ENCODE data around the gene PAK4. TPM values are rescaled to one million over a fixed set of nuclear protein-coding genes. Genes with fewer than 3 reads are reported as not detected.

PAK4 gene
- total and polyA plus RNA-seq, 5 donors, result 15.1 to 24.4 (median 20.4) TPM

- Histone ChIP-seq H3K4me1 (ENCODE audit: control insufficient read depth, insufficient read depth, low read length) (no peaks in the 10 kb centered on the region), H3K4me3 (ENCODE audit: low read length) (no peak overlapping the region), H3K27me3 (ENCODE audit: control insufficient read depth, insufficient read depth) (no peaks in the 10 kb centered on the region), H3K9me3 (ENCODE audit: control insufficient read depth, low read length) (no peaks in the 10 kb centered on the region), H3K27ac (ENCODE audit: low read length) (no peak overlapping the region)
- ATAC-seq, result no peak
- no peak for DNase-seq
- WGBS, result 83% methylated on average over 18 of the region's 18 CpGs
- intact Hi-C loops (cut with DNase I), result loop anchor here (2.0 to 5.0 kb wide), 5 partner anchors 64 to 206 kb away; partner anchors contain the start of gene LRFN1 (in 1 of the 4)
Measured at GRCh38 chr19:39122934-39123731, 2.5 kb upstream of the PAK4 start.

DNA sequence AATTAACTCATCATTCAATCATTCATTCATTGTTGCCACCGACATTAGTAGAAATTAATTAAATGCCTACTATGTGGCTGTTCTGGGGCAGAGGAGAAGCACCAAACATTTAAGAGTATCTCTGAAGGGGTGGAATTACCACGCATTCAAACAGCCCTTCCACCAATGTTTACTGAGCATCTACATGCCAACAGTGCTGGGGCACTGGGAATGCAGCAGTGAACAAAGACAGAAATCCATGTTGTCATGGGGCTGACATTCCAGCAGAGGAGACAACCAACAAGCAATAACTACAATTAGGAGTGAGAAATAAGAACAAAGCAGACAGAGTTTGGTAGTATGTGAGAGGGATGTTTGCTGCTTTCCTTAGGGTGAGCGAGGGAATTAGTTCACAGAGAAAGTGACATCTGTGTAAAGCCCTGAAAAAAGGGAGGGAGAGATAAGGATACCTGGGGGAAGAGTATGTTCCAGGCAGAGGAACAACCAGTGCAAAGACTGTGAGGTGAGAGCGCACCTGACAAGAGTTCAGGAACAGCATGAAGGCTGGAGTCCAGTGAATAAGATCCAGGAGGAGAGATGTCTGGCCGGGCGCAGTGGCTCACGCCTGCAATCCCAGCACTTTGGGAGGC, 1.3 kb upstream of the PAK4 start:
- Histone ChIP-seq H3K4me1 (ENCODE audit: control insufficient read depth, insufficient read depth, low read length) (no peaks in the 10 kb centered on the region), H3K4me3 (ENCODE audit: low read length) (no peak overlapping the region), H3K9me3 (ENCODE audit: control insufficient read depth, low read length) (no peaks in the 10 kb centered on the region), H3K27me3 (ENCODE audit: control insufficient read depth, insufficient read depth) (no peaks in the 10 kb centered on the region), H3K27ac (ENCODE audit: low read length) (no peak overlapping the region)
- intact Hi-C loops (cut with DNase I), result loop anchor here in 3 of 4 donors (5.0 kb wide), 3 partner anchors 63 to 203 kb away; partner anchors contain the start of gene LRFN1 (in 1 of the 3)
- ATAC-seq, result no peak
- no peak for DNase-seq
- WGBS, result 79% methylated on average over 7 of the region's 7 CpGs

GRCh38 chr19:39125199-39125553, 410 bp upstream of the PAK4 start:
- no peak overlapping the region for H3K27ac ChIP-seq (ENCODE audit: low read length)
- ATAC-seq, result no peak
- no peaks in the 10 kb centered on the region for H3K27me3 ChIP-seq (ENCODE audit: control insufficient read depth, insufficient read depth)
- H3K9me3 ChIP-seq (ENCODE audit: control insufficient read depth, low read length), result no peaks in the 10 kb centered on the region
- 41% methylated on average over 7 of the region's 7 CpGs for WGBS
- H3K4me3 ChIP-seq (ENCODE audit: low read length), result peak overlapping the region; percentile 74
- H3K4me1 ChIP-seq (ENCODE audit: control insufficient read depth, insufficient read depth, low read length), result no peaks in the 10 kb centered on the region
- intact Hi-C loops (cut with DNase I), result loop anchor here in 1 of 4 donors (5.0 kb wide), 1 partner anchor 62 kb away; no protein-coding TSS in a partner anchor
- no peak for DNase-seq

DNA sequence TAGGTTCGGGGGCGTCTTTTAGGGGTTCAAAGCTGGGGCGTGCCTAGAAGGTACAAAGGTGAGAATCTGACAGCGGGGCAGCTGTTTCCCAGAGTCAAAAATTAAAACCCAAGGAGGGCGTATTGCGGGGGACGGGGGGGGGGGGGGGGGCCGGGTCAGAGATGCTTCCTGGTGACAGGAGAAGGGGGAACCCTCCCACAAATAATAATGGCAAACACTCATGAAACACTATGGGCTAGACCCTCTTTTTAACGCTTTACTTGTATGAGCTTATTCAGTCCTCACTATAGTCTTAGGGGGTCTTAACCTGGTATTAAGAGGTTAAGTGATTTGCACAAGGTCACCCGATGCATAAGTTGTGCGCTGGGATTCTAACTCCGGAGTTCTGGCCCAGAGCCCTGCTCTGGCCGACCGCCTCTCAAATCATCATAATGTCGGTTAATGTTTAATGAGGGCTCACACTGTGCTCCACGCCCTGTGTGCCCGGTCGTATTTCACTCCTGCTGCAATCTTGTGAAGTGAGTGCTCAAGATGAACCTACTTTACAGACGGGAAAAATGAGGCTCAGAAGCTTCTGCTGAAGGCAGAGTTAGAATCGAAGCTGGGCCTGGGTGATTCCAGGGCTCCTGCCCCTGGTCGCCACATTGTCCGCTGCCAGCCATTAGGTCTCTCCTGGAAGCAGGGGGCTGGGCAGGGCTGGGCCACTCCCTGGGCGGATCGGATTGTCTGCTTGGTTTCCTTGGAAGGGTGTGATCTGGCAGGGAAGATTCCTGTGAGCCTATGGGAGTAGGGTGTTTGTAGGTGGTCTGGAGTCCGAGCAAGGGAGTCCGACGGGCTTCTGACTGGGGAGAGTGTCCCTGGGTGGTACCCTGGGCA, 964 bp downstream of the PAK4 start:
- peak overlapping the region; percentile 74 for H3K4me3 ChIP-seq (ENCODE audit: low read length)
- 20% methylated on average over 27 of the region's 27 CpGs for WGBS
- peak in 1 of 3 donors; percentile 71 for DNase-seq
- no peaks in the 10 kb centered on the region for H3K27me3 ChIP-seq (ENCODE audit: control insufficient read depth, insufficient read depth)
- no peak overlapping the region for H3K27ac ChIP-seq (ENCODE audit: low read length)
- intact Hi-C loops (cut with DNase I), result loop anchor here in 1 of 4 donors (5.0 kb wide), 1 partner anchor 61 kb away; no protein-coding TSS in a partner anchor
- no peaks in the 10 kb centered on the region for H3K9me3 ChIP-seq (ENCODE audit: control insufficient read depth, low read length)
- H3K4me1 ChIP-seq (ENCODE audit: control insufficient read depth, insufficient read depth, low read length), result no peaks in the 10 kb centered on the region
- ATAC-seq, result peak in 1 of 2 donors; percentile 3

- no peak overlapping the region for H3K27ac ChIP-seq (ENCODE audit: low read length)
- DNase-seq (no peak), ATAC-seq (no peak)
- no peak overlapping the region for H3K4me3 ChIP-seq (ENCODE audit: low read length)
- no peaks in the 10 kb centered on the region for H3K27me3 ChIP-seq (ENCODE audit: control insufficient read depth, insufficient read depth)
- H3K4me1 ChIP-seq (ENCODE audit: control insufficient read depth, insufficient read depth, low read length), result no peaks in the 10 kb centered on the region
- intact Hi-C loops (cut with DNase I), result loop anchor here in 1 of 4 donors (5.0 kb wide), 1 partner anchor 59 kb away; no protein-coding TSS in a partner anchor
- 61% methylated on average over 9 of the region's 9 CpGs for WGBS
- no peaks in the 10 kb centered on the region for H3K9me3 ChIP-seq (ENCODE audit: control insufficient read depth, low read length)
Measured at GRCh38 chr19:39127812-39128515, 2.4 kb downstream of the PAK4 start.

DNA sequence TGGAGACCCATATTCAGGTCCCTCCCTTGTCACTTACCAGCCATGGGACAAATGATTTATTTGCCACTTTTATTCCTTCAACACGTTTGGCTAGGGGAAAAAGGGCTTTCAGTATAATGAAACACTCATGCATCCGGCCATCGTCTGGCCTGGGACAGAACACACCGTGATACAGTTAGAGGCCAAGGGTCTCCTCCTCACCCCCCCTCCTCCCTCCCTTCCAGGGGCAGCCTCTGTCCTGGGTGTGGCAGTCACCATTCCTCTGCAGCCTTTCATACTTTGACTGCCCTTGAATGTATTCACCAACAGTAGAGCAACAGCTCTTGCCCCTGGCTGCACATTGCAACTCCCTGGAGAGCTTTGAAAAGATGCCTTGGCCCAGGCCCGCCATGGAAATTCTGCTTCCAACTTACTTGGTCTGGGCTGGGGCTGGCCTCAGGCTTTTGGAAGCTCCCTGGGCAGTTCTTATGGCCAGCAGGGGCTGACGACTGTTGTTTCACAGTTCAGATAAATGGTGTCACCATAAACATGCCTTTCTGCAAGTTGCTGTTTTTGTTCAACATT, 3.0 kb downstream of the PAK4 start:
- DNase-seq (peak in 1 of 3 donors; percentile 78), ATAC-seq (peak in 1 of 2 donors; percentile 10)
- Histone ChIP-seq H3K4me3 (ENCODE audit: low read length) (no peak overlapping the region), H3K9me3 (ENCODE audit: control insufficient read depth, low read length) (no peaks in the 10 kb centered on the region), H3K4me1 (ENCODE audit: control insufficient read depth, insufficient read depth, low read length) (peaks cover 2% of the 10 kb centered on the region), H3K27me3 (ENCODE audit: control insufficient read depth, insufficient read depth) (no peaks in the 10 kb centered on the region), H3K27ac (ENCODE audit: low read length) (no peak overlapping the region)
- WGBS, result 38% methylated on average over 6 of the region's 6 CpGs
- intact Hi-C loops (cut with DNase I), result loop anchor here in 1 of 4 donors (5.0 kb wide), 1 partner anchor 59 kb away; no protein-coding TSS in a partner anchor

- no peak for ATAC-seq
- no peaks in the 10 kb centered on the region for H3K9me3 ChIP-seq (ENCODE audit: control insufficient read depth, low read length)
- peaks cover 5% of the 10 kb centered on the region for H3K4me1 ChIP-seq (ENCODE audit: control insufficient read depth, insufficient read depth, low read length)
- no peaks in the 10 kb centered on the region for H3K27me3 ChIP-seq (ENCODE audit: control insufficient read depth, insufficient read depth)
- H3K27ac ChIP-seq (ENCODE audit: low read length), result no peak overlapping the region
- 92% methylated on average over 11 of the region's 11 CpGs for WGBS
- intact Hi-C loops (cut with DNase I), result loop anchor here in 1 of 4 donors (5.0 kb wide), 1 partner anchor 58 kb away; no protein-coding TSS in a partner anchor
- no peak for DNase-seq
- no peak overlapping the region for H3K4me3 ChIP-seq (ENCODE audit: low read length)
Measured at GRCh38 chr19:39129116-39129515, 3.5 kb downstream of the PAK4 start.

GRCh38 chr19:39130337-39131254, 5.0 kb downstream of the PAK4 start:
- ATAC-seq (no peak), DNase-seq (no peak)
- Histone ChIP-seq H3K4me1 (ENCODE audit: control insufficient read depth, insufficient read depth, low read length) (peaks cover 5% of the 10 kb centered on the region), H3K4me3 (ENCODE audit: low read length) (no peak overlapping the region), H3K9me3 (ENCODE audit: control insufficient read depth, low read length) (no peaks in the 10 kb centered on the region), H3K27ac (ENCODE audit: low read length) (no peak overlapping the region), H3K27me3 (ENCODE audit: control insufficient read depth, insufficient read depth) (no peaks in the 10 kb centered on the region)
- WGBS, result 70% methylated on average over 22 of the region's 22 CpGs
- intact Hi-C loops (cut with DNase I), result no loop called here

DNA sequence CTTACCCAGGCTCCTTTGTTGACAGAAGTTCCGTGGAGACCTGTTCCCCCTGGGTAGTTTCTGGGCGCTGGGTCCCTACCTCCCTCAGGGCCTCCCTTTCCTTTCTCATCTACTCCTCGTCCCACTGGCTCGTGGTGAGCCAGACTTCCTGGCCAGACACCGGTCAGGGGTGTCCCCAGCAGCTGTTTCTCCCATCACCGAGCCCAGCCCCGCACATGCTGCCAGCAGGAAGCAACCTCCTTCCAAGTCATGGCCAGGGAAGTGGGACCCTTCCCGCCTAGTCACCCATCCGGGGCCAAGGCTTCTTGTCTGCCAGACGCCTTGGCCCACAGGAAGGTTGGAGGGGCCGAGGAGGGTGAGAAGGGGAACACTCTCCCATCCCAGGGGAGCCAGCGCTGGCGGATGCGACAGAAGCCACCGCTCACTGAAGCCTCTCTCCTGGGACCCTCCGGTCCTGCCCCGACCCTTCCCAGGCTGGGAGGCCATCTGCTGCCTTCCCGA, 5.7 kb downstream of the PAK4 start:
- Histone ChIP-seq H3K4me1 (ENCODE audit: control insufficient read depth, insufficient read depth, low read length) (peaks cover 5% of the 10 kb centered on the region), H3K27me3 (ENCODE audit: control insufficient read depth, insufficient read depth) (no peaks in the 10 kb centered on the region), H3K27ac (ENCODE audit: low read length) (no peak overlapping the region), H3K4me3 (ENCODE audit: low read length) (no peak overlapping the region), H3K9me3 (ENCODE audit: control insufficient read depth, low read length) (no peaks in the 10 kb centered on the region)
- intact Hi-C loops (cut with DNase I), result no loop called here
- peak; percentile 38 to 65 for ATAC-seq
- peak; percentile 71 to 87 (median 84) for DNase-seq
- WGBS, result 29% methylated on average over 18 of the region's 18 CpGs

All from right cardiac atrium (tissue), 5 donors.